GM10248 (cell line): ENCODE data around the gene MAN1A2.

Experiments used
- CTCF ChIA-PET: fragments of 300-600 bp; sonication (Branson Sonifier 250); formaldehyde crosslinking; extraction: SDS; loops from one replicate; lab custom pipeline; 2021; ENCODE audit warnings: antibody characterized with exemption; lab: Yijun Ruan, JAX
- POLR2A ChIA-PET: fragments of 350-650 bp; sonication (Branson Sonifier 250); formaldehyde crosslinking; extraction: SDS; loops from one replicate; lab custom pipeline; 2020; ENCODE audit warnings: antibody characterized with exemption; lab: Yijun Ruan, JAX
- DNase-seq: peaks from one replicate; pipeline ENCODE4 v3.0.0; 2012; ENCODE audit errors: extremely low spot score
- TF ChIP-seq, protein P1 (sequence below): IDR thresholded peaks from 2 replicates; pipeline ENCODE4 v1.5.1; 2012; ENCODE audit warnings: mild to moderate bottlenecking, low read depth; ENCODE audit errors: extremely low read depth, missing control alignments, control extremely low read depth

The MAN1A2 gene

DNA sequence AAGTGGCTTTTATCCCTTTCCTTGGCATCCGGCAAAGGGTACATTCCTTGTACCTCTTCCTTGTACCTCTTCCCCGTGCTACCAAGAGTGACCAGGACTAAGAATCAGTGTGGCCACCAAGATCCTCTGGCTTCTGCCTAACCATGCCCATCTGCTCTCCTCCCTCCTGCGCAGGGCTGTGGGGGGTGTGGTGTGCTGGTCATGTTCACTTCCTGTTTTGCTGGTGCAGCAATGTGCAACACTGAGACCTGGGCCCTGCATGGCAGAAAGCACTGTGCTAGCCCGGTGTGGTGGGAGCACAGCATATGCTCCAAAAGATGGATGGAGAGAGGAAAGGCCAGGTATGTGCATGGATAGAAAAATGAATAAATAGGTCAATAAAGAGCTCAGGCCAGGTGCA is 205.3 kb downstream of the MAN1A2 start:
- CTCF ChIA-PET = interaction anchor here (1.3 kb wide), 1 partner anchor 182 kb away, joined by 3 read pairs; no protein-coding TSS in a partner anchor
- TF ChIP-seq, protein P1, sequence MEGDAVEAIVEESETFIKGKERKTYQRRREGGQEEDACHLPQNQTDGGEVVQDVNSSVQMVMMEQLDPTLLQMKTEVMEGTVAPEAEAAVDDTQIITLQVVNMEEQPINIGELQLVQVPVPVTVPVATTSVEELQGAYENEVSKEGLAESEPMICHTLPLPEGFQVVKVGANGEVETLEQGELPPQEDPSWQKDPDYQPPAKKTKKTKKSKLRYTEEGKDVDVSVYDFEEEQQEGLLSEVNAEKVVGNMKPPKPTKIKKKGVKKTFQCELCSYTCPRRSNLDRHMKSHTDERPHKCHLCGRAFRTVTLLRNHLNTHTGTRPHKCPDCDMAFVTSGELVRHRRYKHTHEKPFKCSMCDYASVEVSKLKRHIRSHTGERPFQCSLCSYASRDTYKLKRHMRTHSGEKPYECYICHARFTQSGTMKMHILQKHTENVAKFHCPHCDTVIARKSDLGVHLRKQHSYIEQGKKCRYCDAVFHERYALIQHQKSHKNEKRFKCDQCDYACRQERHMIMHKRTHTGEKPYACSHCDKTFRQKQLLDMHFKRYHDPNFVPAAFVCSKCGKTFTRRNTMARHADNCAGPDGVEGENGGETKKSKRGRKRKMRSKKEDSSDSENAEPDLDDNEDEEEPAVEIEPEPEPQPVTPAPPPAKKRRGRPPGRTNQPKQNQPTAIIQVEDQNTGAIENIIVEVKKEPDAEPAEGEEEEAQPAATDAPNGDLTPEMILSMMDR = no peak
- POLR2A ChIA-PET = no interaction called here
- DNase-seq = no peak

DNA sequence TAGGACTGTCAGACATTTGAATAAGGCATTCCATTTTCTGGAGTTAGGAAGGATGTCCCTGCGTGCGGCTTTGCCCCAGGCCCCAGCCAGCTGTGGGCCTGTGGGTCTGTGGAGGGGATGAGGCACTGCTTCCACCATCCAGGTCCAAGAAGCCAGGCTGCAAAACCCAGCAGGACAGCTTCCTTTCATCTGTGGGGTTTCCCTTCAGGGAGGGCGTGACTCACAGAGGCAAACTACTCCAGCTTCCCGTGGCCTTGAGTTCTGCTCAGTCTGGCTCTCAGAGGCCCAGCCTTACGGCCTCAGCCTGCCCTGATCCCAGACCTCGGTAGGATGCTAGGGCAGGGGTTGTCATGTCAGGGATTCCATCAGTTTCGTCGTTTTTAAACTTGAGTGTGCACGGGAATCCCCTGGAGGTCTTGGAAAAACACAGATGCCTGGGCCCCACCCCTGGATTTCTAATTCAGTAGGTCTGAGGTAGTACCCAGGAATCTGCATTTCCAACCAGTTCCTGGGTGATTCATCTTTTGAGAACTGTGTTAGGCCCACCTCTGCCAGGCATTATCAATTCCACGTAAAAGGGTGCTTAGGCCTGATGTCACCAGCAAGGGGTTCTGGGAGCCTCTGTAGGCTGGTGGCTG is 206.3 kb downstream of the MAN1A2 start:
- DNase-seq = no peak
- POLR2A ChIA-PET = no interaction called here
- CTCF ChIA-PET = interaction anchor here (1.3 to 3.5 kb wide), 2 partner anchors 38 to 181 kb away, joined by 3 to 15 read pairs; no protein-coding TSS in a partner anchor

DNA sequence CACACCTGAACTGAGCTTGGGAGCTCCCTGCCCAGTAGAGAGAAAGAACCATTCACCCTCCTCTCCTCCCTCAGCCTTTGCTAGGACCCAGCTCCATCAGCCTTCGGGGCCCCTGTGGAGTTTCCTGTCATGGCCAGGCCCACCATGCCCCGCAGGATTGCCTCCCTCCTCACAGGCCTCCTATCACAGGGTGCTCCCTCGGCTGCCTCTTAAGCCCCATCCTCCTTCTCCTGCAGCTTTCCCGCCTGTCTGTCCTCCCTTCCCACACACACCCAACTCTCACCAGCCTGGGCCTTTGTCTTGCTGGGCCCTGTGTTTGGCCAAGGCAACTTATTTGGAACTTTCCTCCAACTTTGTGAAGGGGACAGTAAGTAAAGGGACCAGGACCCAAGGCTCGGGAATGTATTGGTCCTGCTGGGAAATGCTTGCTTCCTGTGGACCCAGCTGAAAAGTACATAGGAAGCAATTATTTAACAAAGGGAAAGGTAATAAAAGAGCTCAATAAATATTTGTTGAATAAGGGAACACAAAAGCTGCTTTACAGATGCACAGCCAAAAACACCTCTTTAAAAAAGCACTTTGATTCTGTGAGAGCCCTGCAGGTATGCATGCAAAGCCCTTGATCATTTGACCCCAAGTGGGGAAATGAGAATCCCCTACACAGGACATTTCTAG is 207.0 kb downstream of the MAN1A2 start:
- TF ChIP-seq, protein P1 = no peak
- DNase-seq = no peak
- POLR2A ChIA-PET = no interaction called here
- CTCF ChIA-PET = interaction anchor here (0.7 to 3.5 kb wide), 2 partner anchors 9 to 39 kb away, joined by 3 to 15 read pairs; no protein-coding TSS in a partner anchor

More for the DNA sequence above, 206.3 kb downstream of the MAN1A2 start:
- TF ChIP-seq, protein P1 = no peak

DNA sequence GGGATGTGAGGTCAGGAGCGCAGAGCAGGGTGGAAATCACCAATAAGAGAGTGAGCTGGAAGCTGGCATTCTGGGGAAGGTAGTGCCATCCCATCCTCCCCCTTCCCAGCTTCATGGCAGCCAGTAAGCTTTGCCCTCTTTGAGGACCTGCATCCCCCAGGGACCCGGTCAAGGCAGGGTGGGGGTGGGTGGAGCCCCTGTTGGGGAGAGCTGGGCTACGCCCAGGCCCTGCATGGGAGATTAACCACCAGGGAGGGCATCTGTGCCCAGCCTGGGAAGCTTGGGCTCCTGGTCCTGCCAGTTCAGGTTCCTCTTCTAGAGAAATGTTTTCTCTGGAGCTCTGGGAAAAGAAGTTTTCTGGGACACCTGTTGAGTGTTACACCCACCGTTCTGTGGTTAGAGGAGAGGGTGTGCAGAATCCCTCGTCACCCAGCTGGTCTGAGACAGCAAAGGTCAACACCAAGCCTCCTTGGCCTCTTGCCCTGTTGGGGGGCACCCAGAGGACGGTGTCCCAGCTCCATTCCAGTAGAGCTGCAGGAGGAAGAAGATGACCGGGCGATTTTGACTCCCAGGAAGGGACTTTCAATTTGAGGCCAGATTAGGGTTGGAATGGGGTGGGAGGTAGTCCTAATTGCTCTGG is 208.5 kb downstream of the MAN1A2 start:
- DNase-seq = no peak
- TF ChIP-seq, protein P1 = no peak
- CTCF ChIA-PET = interaction anchor here (1.0 to 3.5 kb wide), 3 partner anchors 40 to 99 kb away, joined by 3 to 15 read pairs (median 6); no protein-coding TSS in a partner anchor
- POLR2A ChIA-PET = no interaction called here

DNA sequence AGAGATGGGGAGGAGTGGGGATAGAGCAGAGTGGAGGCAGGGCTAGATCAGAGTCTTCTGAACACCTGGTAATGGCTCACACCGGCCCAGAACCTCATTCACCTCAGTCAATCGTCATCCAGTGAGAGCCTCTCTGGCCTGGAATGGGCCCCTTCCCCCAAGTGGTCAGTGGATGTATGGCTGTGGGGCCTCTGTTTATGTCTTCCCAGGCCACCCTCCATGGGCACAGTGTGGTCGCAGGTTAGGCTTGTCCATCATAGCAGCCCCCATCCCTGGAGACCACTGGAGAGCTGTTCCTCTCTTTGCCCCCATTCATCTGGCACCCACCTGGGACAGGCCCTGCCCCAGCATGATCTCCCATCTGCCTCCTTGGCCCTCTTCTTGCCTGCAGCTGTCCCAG is 209.0 kb downstream of the MAN1A2 start:
- POLR2A ChIA-PET = no interaction called here
- CTCF ChIA-PET = interaction anchor here (1.0 to 3.5 kb wide), 3 partner anchors 41 to 98 kb away, joined by 3 to 15 read pairs (median 6); no protein-coding TSS in a partner anchor

DNA sequence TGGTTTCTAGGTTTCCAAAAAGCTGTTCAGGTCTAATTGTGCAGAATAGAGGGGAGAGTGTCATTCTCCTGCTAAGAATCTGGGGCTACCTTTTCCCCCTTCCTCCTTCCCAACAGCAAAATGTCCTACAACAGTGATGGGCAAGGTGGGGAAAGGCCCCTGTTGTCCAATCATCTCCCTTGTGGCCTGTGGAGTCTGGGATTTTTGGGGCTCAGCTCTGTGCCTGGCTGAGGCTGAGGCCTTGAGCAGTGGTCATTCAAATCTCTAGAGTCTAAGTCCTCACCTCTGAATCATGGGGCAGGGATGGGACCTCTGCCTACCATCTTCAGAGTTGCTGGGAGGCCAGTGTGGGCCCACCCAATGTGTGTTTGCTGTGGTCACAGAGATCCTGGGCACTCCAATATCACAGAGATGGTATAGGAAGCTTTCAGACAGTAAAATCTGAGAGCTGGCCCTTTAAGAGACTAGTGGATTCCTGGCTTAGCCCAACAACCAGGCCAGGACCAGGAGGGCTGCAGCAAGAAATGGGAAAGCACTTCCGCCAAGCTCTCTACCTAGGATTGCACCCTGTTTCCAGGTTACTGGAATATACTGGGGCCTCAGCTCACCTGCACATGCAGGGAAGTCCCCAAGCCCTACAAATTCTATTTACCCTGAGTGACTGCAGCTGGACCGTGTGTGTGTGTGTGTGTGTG is 210.1 kb downstream of the MAN1A2 start:
- ChIA-PET POLR2A (no interaction called here), CTCF (no interaction called here)
- no peak for DNase-seq
- TF ChIP-seq, protein P1 = no peak

More for the DNA sequence above, 209.0 kb downstream of the MAN1A2 start:
- TF ChIP-seq, protein P1 = no peak
- DNase-seq = no peak
